HepG2 (cell line): ENCODE data around the gene SAMD14. TPM values are rescaled to one million over a fixed set of nuclear protein-coding genes. Genes with fewer than 3 reads are reported as not detected.

Experiments used
- EZH2 ChIP-seq: conservative IDR thresholded peaks from 2 replicates; pipeline ENCODE4 v1.6.1; 2012; ENCODE audit warnings: mild to moderate bottlenecking, low read depth, low read length, moderate library complexity
- HHEX ChIP-seq: IDR thresholded peaks from 2 replicates; pipeline ENCODE4 v1.6.1; 2016; ENCODE audit warnings: control low read depth
- KAT7 ChIP-seq: IDR thresholded peaks from 2 replicates; pipeline ENCODE4 v1.6.1; 2018; ENCODE audit warnings: borderline replicate concordance, missing compliant biosample characterization
- MLLT10 ChIP-seq: sonication (generic); formaldehyde crosslinking; IDR thresholded peaks from 2 replicates; pipeline ENCODE4 v1.4.0; 2020; ENCODE audit warnings: missing genetic modification reagents
- PHF20 ChIP-seq: sonication (generic); formaldehyde crosslinking; IDR thresholded peaks from 2 replicates; pipeline ENCODE4 v1.5.0; 2020; ENCODE audit warnings: mild to moderate bottlenecking, missing genetic modification reagents
- RAD51 ChIP-seq: fragments of 450-650 bp; IDR thresholded peaks from 2 replicates; pipeline ENCODE4 v1.6.1; 2016; ENCODE audit warnings: borderline replicate concordance
- SMAD9 ChIP-seq: sonication (generic); formaldehyde crosslinking; IDR thresholded peaks from 2 replicates; pipeline ENCODE4 v1.5.1; 2020; ENCODE audit warnings: mild to moderate bottlenecking, missing genetic modification reagents
- SOX5 ChIP-seq: IDR thresholded peaks from 2 replicates; pipeline ENCODE4 v1.6.1; 2016; ENCODE audit warnings: borderline replicate concordance
- TAF1 ChIP-seq: sonication (generic); formaldehyde crosslinking; IDR thresholded peaks from 2 replicates; pipeline ENCODE4 v1.4.0; 2020; ENCODE audit warnings: missing genetic modification reagents
- YEATS4 ChIP-seq: sonication (generic); formaldehyde crosslinking; IDR thresholded peaks from 2 replicates; pipeline ENCODE4 v1.4.0; 2020; ENCODE audit warnings: missing genetic modification reagents, borderline replicate concordance
- ZNF331 ChIP-seq: sonication (generic); formaldehyde crosslinking; IDR thresholded peaks from 2 replicates; pipeline ENCODE4 v1.4.0; 2020; ENCODE audit warnings: missing genetic modification reagents
- ZNF337 ChIP-seq: sonication (generic); formaldehyde crosslinking; IDR thresholded peaks from 2 replicates; pipeline ENCODE4 v1.5.1; 2020; ENCODE audit warnings: missing genetic modification reagents, low read depth, mild to moderate bottlenecking, borderline replicate concordance
- ZNF589 ChIP-seq: sonication (generic); formaldehyde crosslinking; conservative IDR thresholded peaks from 2 replicates; pipeline ENCODE4 v1.8.0; 2022; ENCODE audit warnings: mild to moderate bottlenecking, moderate library complexity, missing genetic modification reagents
- ZNF674 ChIP-seq: sonication (generic); formaldehyde crosslinking; IDR thresholded peaks from 2 replicates; pipeline ENCODE4 v1.5.0; 2020; ENCODE audit warnings: low read depth, mild to moderate bottlenecking, missing genetic modification reagents
- ZNF839 ChIP-seq: sonication (generic); formaldehyde crosslinking; IDR thresholded peaks from 2 replicates; pipeline ENCODE4 v1.4.0; 2020; ENCODE audit warnings: missing genetic modification reagents, mild to moderate bottlenecking, borderline replicate concordance
- polyA plus RNA-seq, 8 experiments: library from polyadenylated mRNA; depleted of rRNA in 3 of 8; stranded (reverse) in 7 of 8; unstranded in 1 of 8; fragments of >200 nt; fragmentation: Illumina TruSeq in 4 of 8; extraction: Trizol in 4 of 8; gene quantifications; 2 replicates each; pipeline versions ENCODE4 v1.2.1 to v1.2.3, GENCODE V29; 2011 to 2016; ENCODE audit warnings: low read depth in 4 of 8, missing spikeins in 1 of 8, mixed read lengths in 1 of 8; ENCODE audit not compliant: insufficient read depth in 1 of 8
- total RNA-seq, 5 experiments: library from RNA; depleted of rRNA; stranded (reverse); fragments of >200 nt; fragmentation: Illumina TruSeq; extraction: Trizol; gene quantifications; 2 replicates each; pipeline ENCODE4 v1.2.3, GENCODE V29; 2016; ENCODE audit warnings: low read depth in 1 of 5
- TF ChIP-seq, protein P1 (sequence below): sonication (generic); formaldehyde crosslinking; IDR thresholded peaks from 2 replicates; pipeline ENCODE4 v1.8.0; 2022; ENCODE audit warnings: mild to moderate bottlenecking, missing genetic modification reagents, borderline replicate concordance
- TF ChIP-seq, protein P2 (sequence below): sonication (generic); formaldehyde crosslinking; IDR thresholded peaks from 2 replicates; pipeline ENCODE4 v1.4.0; 2020; ENCODE audit warnings: missing genetic modification reagents, low read depth, mild to moderate bottlenecking, borderline replicate concordance
- TF ChIP-seq, protein P3 (sequence below): sonication (generic); formaldehyde crosslinking; IDR thresholded peaks from 2 replicates; pipeline ENCODE4 v1.8.0; 2022; ENCODE audit warnings: missing genetic modification reagents, mild to moderate bottlenecking, moderate library complexity, borderline replicate concordance
- TF ChIP-seq, protein P4 (sequence below): sonication (generic); formaldehyde crosslinking; IDR thresholded peaks from 2 replicates; pipeline ENCODE4 v1.4.0; 2020; ENCODE audit warnings: missing genetic modification reagents, borderline replicate concordance

Gene SAMD14
- total and polyA plus RNA-seq, 2 of the 13 experiments (the other 11 are each of a cell fraction or from before 2014, with no cell fraction given): 0.07 to 0.22 TPM

DNA sequence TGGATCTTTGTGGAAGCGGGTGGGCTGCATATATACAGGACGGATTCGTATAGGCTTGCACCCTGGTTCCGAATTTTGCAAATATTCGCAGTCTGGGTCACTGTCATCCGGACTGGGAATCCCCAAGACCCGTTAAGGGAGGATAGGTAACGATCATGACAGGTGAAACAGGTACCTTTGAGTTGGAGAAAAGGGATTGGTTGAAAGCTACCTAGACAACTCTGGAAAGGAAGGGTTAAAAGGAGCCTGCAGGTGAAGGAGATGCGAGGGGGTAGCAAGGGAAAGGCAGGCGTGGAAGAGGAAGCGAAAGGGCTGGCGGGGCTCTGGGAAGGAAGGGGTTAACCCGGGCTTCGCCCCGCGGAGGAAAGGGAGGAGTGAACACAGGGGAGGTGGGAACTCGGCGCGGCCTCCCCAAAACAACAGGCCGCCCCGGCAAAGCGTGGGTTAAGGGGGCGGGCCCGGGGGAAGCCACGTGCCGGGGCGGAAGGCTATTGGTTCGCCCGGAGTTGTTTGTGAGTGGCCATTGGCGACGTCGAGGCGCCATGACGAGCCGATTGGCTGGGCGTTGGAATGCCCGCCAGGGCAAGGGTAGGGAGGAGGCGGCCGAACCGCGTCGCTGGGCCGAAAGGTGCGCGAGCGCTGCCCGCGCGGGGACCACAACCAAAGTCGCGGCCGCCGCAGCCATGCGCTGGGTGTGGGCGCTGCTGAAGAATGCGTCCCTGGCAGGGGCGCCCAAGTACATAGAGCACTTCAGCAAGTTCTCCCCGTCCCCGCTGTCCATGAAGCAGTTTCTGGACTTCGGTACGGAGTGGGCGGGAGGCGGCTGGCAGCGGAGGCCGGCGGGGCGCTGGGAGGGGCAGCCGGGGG is 35.0 kb downstream of the SAMD14 start, which contains the start of gene PDK2 (continued):
- TF ChIP-seq ZNF331 (CRISPR knock-in tag) (peak; percentile 13; the same call in 1 of the 2 replicates), PHF20 (CRISPR knock-in tag) (peak; percentile 62), SOX5 (CRISPR knock-in tag) (peak; percentile 75), ZNF674 (CRISPR knock-in tag) (no peak), EZH2 (no peak), HHEX (CRISPR knock-in tag) (no peak), ZNF337 (CRISPR knock-in tag) (0 out of 2 replicates have a peak, but pooled peaks have one; percentile 17), TAF1 (CRISPR knock-in tag) (peak; percentile 72), ZNF839 (peak; percentile 80; the same call in 1 of the 2 replicates), RAD51 (peak; percentile 89), KAT7 (CRISPR knock-in tag) (peak; percentile 69; the same call in 1 of the 2 replicates), MLLT10 (no peak), YEATS4 (CRISPR knock-in tag) (peak; percentile 79; the same call in 1 of the 2 replicates), ZNF589 (CRISPR knock-in tag) (no peak), SMAD9 (CRISPR knock-in tag) (peak; percentile 69; the same call in 1 of the 2 replicates)
- TF ChIP-seq, protein P1, sequence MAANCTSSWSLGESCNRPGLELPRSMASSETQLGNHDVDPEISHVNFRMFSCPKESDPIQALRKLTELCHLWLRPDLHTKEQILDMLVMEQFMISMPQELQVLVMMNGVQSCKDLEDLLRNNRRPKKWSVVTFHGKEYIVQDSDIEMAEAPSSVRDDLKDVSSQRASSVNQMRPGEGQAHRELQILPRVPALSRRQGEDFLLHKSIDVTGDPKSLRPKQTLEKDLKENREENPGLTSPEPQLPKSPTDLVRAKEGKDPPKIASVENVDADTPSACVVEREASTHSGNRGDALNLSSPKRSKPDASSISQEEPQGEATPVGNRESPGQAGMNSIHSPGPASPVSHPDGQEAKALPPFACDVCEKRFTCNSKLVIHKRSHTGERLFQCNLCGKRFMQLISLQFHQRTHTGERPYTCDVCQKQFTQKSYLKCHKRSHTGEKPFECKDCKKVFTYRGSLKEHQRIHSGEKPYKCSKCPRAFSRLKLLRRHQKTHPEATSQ (CRISPR knock-in tag): peak; percentile 60; the same call in 1 of the 2 replicates
- TF ChIP-seq, protein P2, sequence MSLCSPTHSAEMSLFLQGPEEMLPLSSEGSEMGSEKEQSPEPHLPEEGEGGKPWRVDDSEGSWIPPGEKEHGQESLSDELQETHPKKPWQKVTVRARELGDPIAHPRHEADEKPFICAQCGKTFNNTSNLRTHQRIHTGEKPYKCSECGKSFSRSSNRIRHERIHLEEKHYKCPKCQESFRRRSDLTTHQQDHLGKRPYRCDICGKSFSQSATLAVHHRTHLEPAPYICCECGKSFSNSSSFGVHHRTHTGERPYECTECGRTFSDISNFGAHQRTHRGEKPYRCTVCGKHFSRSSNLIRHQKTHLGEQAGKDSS: peak; percentile 93; the same call in 1 of the 2 replicates
- TF ChIP-seq, protein P3, sequence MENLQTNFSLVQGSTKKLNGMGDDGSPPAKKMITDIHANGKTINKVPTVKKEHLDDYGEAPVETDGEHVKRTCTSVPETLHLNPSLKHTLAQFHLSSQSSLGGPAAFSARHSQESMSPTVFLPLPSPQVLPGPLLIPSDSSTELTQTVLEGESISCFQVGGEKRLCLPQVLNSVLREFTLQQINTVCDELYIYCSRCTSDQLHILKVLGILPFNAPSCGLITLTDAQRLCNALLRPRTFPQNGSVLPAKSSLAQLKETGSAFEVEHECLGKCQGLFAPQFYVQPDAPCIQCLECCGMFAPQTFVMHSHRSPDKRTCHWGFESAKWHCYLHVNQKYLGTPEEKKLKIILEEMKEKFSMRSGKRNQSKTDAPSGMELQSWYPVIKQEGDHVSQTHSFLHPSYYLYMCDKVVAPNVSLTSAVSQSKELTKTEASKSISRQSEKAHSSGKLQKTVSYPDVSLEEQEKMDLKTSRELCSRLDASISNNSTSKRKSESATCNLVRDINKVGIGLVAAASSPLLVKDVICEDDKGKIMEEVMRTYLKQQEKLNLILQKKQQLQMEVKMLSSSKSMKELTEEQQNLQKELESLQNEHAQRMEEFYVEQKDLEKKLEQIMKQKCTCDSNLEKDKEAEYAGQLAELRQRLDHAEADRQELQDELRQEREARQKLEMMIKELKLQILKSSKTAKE: peak; percentile 61; the same call in 1 of the 2 replicates
- TF ChIP-seq, protein P4, sequence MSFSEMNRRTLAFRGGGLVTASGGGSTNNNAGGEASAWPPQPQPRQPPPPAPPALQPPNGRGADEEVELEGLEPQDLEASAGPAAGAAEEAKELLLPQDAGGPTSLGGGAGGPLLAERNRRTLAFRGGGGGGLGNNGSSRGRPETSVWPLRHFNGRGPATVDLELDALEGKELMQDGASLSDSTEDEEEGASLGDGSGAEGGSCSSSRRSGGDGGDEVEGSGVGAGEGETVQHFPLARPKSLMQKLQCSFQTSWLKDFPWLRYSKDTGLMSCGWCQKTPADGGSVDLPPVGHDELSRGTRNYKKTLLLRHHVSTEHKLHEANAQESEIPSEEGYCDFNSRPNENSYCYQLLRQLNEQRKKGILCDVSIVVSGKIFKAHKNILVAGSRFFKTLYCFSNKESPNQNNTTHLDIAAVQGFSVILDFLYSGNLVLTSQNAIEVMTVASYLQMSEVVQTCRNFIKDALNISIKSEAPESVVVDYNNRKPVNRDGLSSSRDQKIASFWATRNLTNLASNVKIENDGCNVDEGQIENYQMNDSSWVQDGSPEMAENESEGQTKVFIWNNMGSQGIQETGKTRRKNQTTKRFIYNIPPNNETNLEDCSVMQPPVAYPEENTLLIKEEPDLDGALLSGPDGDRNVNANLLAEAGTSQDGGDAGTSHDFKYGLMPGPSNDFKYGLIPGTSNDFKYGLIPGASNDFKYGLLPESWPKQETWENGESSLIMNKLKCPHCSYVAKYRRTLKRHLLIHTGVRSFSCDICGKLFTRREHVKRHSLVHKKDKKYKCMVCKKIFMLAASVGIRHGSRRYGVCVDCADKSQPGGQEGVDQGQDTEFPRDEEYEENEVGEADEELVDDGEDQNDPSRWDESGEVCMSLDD (CRISPR knock-in tag): peak; percentile 99
- TF ChIP-seq, all 625 proteins: peak for 344
